Ectodermal cell (in vitro differentiated cells): ENCODE measurements around the gene A2M.

Source experiments
- H3K27ac ChIP-seq: 2 replicates; pipeline ENCODE4 v1.7.0; 2013; ENCODE audit warnings: mild to moderate bottlenecking, low read depth, low read length; ENCODE audit not compliant: insufficient read depth, poor library complexity, severe bottlenecking
- H3K27me3 ChIP-seq: 2 replicates; pipeline ENCODE4 v1.7.0; 2013; ENCODE audit warnings: mild to moderate bottlenecking, low read length; ENCODE audit not compliant: insufficient read depth, control insufficient read depth, poor library complexity, severe bottlenecking
- H3K36me3 ChIP-seq: one replicate; pipeline ENCODE4 v1.7.0; 2013; ENCODE audit warnings: low read length; ENCODE audit not compliant: control insufficient read depth, insufficient read depth
- H3K4me1 ChIP-seq: one replicate; pipeline ENCODE4 v1.7.0; 2013; ENCODE audit warnings: low read length; ENCODE audit not compliant: control insufficient read depth, insufficient read depth
- H3K4me3 ChIP-seq: 2 replicates; pipeline ENCODE4 v1.7.0; 2013; ENCODE audit warnings: low read depth, low read length, control low read depth; ENCODE audit not compliant: insufficient read depth
- H3K9me3 ChIP-seq: 2 replicates; pipeline ENCODE4 v1.7.0; 2013; ENCODE audit warnings: mild to moderate bottlenecking, low read length, moderate library complexity; ENCODE audit not compliant: control insufficient read depth
- WGBS, 2 experiments: methylation state at CpG; one replicate each; pipeline ENCODE4 v1.1.7; 2013; ENCODE audit warnings: missing lambda C conversion rate in 2 of 2; 5-methylcytosine and 5-hydroxymethylcytosine counted together

The A2M gene

GRCh38 chr12:9108504-9109212 is 7.1 kb downstream of the A2M start:
- Histone ChIP-seq H3K27me3 (no peaks in the 10 kb centered on the region), H3K36me3 (no peaks in the 10 kb centered on the region), H3K4me3 (no peak overlapping the region), H3K4me1 (no peaks in the 10 kb centered on the region), H3K9me3 (no peaks in the 10 kb centered on the region), H3K27ac (no peak overlapping the region)
- 65 to 73% methylated on average over 3 to 4 of the region's 5 CpGs for WGBS, 2 experiments

GRCh38 chr12:9107542-9107873 is 8.2 kb downstream of the A2M start:
- H3K4me1 ChIP-seq = no peaks in the 10 kb centered on the region
- no peaks in the 10 kb centered on the region for H3K9me3 ChIP-seq
- H3K27me3 ChIP-seq = no peaks in the 10 kb centered on the region
- no peaks in the 10 kb centered on the region for H3K36me3 ChIP-seq
- no peak overlapping the region for H3K27ac ChIP-seq
- H3K4me3 ChIP-seq = no peak overlapping the region
- WGBS, 2 experiments = 95 to 96% methylated on average over 3 of the region's 3 CpGs

- H3K4me1 ChIP-seq = no peaks in the 10 kb centered on the region
- H3K9me3 ChIP-seq = no peaks in the 10 kb centered on the region
- H3K27me3 ChIP-seq = no peaks in the 10 kb centered on the region
- no peak overlapping the region for H3K4me3 ChIP-seq
- no peak overlapping the region for H3K27ac ChIP-seq
- no peaks in the 10 kb centered on the region for H3K36me3 ChIP-seq
- 95% methylated on average over 8 to 9 of the region's 11 CpGs for WGBS, 2 experiments
These were observed 8.8 kb downstream of the A2M start for GRCh38 chr12:9106610-9107541.

DNA sequence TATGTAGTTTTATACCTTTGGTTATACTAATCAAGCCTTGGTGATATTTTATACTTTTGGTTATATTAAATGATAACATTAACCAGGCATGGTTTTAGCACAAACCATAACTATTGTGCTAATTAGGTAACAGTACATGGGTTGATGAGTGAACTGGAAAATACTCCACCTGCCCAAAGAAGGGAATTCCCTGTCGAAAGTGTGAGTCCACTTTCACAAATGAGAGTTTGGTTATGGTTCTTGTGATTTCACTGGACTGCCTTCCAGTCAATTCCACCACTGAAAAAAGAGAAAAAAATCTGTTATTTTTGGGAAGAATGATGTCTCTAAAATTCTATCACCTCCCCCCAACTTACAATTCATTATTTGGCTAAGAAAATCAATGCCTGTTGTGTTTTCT is 9.7 kb downstream of the A2M start:
- Histone ChIP-seq H3K27me3 (no peaks in the 10 kb centered on the region), H3K4me3 (no peak overlapping the region), H3K27ac (no peak overlapping the region), H3K9me3 (no peaks in the 10 kb centered on the region), H3K36me3 (no peaks in the 10 kb centered on the region), H3K4me1 (no peaks in the 10 kb centered on the region)
- 77 to 88% methylated on average over 1 of the region's 1 CpG for WGBS, 2 experiments

DNA sequence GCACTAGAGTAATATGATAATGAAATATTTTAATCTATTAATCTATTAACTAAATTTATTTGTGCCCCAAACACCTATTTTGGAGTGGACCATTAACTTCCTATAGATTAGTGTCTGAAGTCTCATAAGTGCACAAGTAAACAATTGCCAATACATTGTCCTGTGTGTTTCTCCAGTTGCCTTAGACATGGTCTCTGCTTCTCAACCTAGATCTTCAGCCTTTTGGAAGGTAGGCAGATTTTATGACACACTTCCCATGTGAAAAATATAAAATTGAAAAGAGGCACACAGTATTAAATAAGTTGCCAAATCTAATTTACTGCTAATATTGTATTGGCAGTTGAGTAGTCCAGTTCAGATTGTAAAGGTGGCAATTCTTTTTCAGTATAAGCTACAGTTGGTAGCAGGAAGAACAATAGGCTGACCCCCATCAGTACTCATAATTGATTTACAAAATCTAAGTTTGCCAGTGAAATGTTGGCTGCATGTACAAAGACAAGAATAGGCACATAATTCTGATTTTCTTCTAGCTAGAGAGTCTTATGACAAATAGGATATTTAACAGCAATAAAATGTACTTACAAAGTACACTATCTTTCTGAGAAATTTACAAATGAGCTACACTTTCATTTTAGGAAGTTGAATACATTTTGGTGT is 10.8 kb downstream of the A2M start:
- no peaks in the 10 kb centered on the region for H3K36me3 ChIP-seq
- H3K27ac ChIP-seq = no peak overlapping the region
- no peaks in the 10 kb centered on the region for H3K27me3 ChIP-seq
- no peaks in the 10 kb centered on the region for H3K9me3 ChIP-seq
- no peak overlapping the region for H3K4me3 ChIP-seq
- no peaks in the 10 kb centered on the region for H3K4me1 ChIP-seq

GRCh38 chr12:9104087-9104486 is 11.6 kb downstream of the A2M start:
- Histone ChIP-seq H3K4me1 (no peaks in the 10 kb centered on the region), H3K27me3 (no peaks in the 10 kb centered on the region), H3K36me3 (no peaks in the 10 kb centered on the region), H3K27ac (no peak overlapping the region), H3K4me3 (no peak overlapping the region), H3K9me3 (no peaks in the 10 kb centered on the region)
- 50 to 60% methylated on average over 2 to 3 of the region's 4 CpGs for WGBS, 2 experiments

- Histone ChIP-seq H3K4me3 (no peak overlapping the region), H3K9me3 (no peaks in the 10 kb centered on the region), H3K27ac (no peak overlapping the region), H3K36me3 (no peaks in the 10 kb centered on the region), H3K4me1 (no peaks in the 10 kb centered on the region), H3K27me3 (no peaks in the 10 kb centered on the region)
- 90 to 93% methylated on average over 3 to 4 of the region's 4 CpGs for WGBS, 2 experiments
These were observed 12.5 kb downstream of the A2M start for GRCh38 chr12:9103050-9103849.

DNA sequence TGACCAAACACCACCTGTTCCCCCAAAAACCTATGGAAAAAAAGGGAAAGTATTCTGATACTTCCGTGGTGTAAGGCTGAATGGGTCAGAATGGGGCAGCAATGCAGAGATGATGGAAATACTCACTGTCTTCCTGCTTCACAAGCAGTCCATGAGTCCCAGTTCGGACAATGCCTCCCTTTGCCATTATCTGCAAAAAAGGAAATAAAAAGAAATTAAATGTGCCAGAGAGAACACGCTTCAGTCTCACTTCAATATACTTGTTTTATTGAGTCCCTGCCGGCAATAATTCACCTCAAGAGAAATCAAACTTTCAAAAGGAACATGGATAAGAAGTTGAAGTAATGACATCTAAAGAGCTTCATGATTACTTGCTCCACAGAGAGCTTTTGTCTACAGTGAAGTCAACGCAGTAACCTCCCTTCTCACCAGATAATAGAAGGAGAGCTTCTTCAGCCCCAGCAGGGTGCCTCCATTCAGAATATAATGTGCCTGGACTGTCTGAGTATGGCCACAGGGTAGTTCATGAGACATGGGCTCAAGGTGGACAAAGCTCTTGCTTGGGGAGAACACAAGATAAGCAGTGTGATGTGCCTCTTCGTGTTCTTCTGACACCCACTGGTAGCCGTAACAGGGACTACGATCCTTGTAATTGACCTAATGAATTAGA is 14.6 kb downstream of the A2M start:
- Histone ChIP-seq H3K27ac (no peak overlapping the region), H3K27me3 (no peaks in the 10 kb centered on the region), H3K4me3 (no peak overlapping the region), H3K36me3 (no peaks in the 10 kb centered on the region), H3K9me3 (no peaks in the 10 kb centered on the region), H3K4me1 (no peaks in the 10 kb centered on the region)
- 83 to 92% methylated on average over 5 to 8 of the region's 8 CpGs for WGBS, 2 experiments

DNA sequence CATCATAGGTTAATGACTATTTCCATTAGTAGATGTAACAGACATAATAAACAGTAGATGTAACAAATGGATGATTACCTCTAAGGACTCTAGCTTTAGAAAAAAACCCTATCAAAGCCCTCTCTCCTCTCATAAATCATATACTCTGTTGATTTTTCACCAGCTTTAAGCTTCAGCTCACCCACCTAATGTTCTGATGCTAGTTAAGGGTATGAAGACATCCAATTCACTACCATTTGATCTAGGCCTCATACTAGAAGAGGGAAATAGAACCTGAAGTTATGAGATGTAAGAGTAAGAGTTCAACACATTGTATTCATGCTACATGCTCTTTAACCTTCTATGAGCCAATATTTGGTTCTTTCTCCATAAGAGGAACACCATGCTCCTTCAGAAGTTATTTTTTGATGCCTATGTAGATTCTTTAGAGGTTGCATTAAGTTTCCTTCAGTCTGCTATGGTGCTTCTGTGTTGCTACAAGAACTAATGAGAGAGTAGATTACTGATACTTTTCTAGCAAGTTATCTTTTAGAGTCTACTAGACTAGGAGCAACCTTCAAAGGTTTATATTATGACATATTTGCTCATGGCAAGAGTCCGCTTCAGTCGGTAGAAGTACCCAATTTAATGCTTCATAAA is 16.0 kb downstream of the A2M start:
- no CpG with 5 or more reads among the region's 2 CpGs for WGBS, 2 experiments
- Histone ChIP-seq H3K36me3 (no peaks in the 10 kb centered on the region), H3K4me1 (no peaks in the 10 kb centered on the region), H3K4me3 (no peak overlapping the region), H3K27ac (no peak overlapping the region), H3K27me3 (no peaks in the 10 kb centered on the region), H3K9me3 (no peaks in the 10 kb centered on the region)
